Stimulated activated CD4-positive, alpha-beta T cell treated with anti-CD3 and anti-CD28 coated beads, Interleukin-15, amount 100 ng/mL, for 24 hours (primary cell): Measurements from ENCODE around the gene PMM2.
"Not testable (repeated sequence)": the region's sequence is repeated elsewhere in the genome, so short reads cannot be mapped to it uniquely, and the experiment has no call there.

Experiments
- DNase-seq: peaks from one replicate; pipeline ENCODE4 v3.0.0-alpha.2; 2020

The PMM2 gene

GRCh38 chr16:8785408-8785807 lies 12.2 kb upstream of the PMM2 start:
- no peak for DNase-seq

- not testable (repeated sequence) for DNase-seq
These were observed 11.3 kb upstream of the PMM2 start for GRCh38 chr16:8786316-8786715.

DNA sequence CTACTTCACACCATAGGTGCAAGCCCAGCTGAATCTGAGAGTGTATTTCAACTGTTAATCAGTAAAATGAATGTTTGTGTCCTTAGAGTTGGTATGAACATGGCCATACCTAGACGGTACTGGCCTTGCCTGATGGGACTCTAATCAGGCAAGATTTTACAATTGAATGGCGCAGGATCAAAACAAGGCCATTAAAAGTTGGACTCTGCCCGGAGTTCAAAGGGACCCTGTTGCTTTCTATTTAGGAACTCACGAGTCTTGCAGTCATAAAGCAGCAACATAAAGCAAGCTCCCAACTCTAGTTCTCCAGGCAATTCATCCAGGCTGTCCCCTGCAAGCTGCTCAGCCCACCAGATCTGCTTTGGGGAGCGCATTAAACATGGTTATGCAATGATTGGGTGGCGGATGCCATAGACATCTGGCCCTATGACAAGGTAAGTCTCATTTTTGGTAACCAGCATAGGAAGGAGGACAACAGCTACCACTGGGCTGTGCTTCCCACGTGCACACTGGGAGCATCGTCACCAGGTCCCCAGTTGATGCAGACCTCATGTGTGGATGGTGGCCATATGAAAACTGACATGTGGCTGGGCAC lies 9.0 kb upstream of the PMM2 start:
- no peak for DNase-seq

DNA sequence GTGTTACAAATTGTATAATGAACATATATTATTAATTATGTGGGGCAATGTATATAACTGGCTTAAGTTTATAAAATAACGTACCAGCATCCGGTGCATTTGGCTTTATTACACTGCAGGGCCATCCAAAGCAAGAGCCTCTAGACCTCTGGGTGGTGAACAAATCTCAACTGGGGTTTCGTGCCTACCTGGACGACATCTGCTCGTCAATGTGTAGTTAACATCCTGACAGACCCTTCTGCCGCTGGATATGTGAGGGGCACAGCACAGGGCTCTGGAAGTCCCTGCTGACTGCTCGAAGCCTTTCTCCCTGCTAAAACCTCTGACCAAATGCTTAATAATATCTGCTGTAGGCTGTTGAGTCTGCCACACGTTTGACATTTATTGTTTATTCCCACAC lies 2.5 kb upstream of the PMM2 start:
- DNase-seq: no peak

DNA sequence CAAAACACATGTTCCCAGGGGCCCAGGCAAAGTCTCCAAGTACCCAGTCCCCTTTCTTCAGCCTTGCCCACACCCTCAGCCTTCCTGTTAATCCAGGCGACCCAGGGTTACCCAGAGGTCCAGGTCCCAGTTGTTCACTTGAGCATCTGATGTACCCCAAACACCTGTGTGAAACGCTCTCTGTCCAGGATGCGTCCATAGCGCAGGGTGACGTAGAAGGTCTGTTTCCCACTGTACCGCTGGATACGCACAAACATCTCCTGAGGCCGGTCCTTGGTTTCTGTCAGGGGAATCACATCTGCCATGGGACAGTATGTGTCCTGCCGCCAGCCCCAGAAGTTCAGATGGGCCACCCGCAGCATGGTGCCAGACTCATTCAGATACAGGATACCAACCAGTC lies 1.8 kb upstream of the PMM2 start:
- DNase-seq: no peak

- no peak for DNase-seq
These were observed 923 bp upstream of the PMM2 start for GRCh38 chr16:8796469-8797363.

DNA sequence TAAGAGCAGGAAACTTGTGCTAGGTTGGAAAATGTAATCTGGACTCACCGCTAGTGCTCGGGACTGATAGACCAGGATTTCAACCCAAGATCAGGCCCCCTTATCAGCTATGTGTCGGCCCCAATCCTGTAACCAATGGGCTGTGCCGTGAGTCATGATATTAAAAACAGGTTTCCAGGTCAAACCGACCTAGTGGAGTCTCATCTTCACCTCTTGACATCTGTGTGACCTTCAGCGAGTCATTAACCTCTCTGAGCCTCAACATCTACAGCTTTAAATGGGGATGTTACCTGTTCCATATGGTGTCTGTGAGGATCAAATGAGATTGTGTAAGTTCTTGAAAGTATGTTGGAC lies 512 bp downstream of the PMM2 start:
- DNase-seq: no peak

- DNase-seq: no peak
These were observed 1.0 kb downstream of the PMM2 start for GRCh38 chr16:8798535-8799157.

DNA sequence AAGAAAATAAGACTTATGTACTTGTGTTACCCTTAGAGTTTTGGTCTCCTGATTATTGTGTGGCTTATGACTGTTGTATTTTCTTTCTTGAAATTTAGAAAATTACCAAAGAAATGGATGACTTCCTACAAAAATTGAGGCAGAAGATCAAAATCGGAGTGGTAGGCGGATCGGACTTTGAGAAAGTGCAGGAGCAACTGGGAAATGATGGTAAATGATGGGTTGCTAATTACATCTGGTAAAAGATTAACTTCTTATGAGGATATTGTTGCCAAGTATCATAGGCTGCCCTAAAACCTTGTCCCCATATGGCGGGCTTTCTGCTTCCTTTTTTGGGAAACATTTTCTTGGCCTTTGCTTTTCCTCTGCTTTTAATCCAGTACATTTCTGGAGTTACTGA lies 4.1 kb downstream of the PMM2 start:
- no peak for DNase-seq

GRCh38 chr16:8803733-8804132 lies 6.1 kb downstream of the PMM2 start:
- not testable (repeated sequence) for DNase-seq

DNA sequence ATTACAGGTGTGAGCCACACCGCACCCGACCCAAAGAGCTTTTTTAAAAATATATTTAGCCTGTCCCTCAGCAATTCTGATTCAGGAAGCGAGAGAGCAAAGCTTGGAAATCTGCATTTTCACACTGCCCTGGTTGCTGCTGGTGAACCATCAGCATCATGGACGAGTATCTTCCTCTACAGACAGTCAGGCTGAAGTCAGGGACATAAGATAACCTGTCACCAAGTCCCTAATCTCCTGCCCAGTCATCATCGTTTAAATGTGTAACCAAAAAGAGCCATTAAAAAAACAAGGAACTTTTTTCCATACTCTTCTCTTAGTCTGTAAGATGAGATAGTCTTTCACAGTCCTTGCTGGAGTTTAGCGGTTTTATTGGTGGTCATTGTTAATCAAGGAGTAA lies 6.7 kb downstream of the PMM2 start:
- DNase-seq: no peak

DNA sequence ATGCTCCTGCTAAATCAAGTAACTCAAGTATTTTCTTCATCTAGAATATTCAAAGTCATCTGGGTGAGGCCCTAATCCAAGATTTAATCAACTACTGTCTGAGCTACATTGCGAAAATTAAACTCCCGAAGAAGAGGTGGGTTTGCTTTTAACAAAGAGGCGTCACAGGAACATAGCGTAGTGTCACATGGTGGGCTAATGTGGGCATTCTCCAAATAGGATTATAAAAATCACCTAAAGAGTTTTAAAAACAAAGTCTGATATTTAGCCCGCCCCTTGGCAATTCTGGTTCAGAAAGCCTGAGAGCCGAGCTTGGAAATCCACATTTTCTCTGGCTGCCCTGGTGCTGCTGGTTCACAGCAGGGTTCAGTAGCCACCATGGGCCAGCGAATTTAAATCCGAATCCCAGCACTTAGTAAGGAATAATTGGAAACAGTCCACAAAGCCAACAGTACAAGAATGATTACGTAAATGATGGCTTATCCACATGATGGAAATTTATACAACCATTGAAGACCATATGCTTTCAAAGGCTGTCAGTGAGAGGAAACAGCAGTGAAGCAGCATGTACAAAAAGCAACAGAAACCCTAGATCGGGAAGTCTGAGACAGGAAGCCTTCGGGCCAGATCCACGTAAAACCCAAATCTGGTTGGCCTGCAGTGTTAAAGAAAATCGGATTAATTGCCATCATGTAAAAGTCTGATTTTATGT lies 8.8 kb downstream of the PMM2 start:
- no peak for DNase-seq

DNA sequence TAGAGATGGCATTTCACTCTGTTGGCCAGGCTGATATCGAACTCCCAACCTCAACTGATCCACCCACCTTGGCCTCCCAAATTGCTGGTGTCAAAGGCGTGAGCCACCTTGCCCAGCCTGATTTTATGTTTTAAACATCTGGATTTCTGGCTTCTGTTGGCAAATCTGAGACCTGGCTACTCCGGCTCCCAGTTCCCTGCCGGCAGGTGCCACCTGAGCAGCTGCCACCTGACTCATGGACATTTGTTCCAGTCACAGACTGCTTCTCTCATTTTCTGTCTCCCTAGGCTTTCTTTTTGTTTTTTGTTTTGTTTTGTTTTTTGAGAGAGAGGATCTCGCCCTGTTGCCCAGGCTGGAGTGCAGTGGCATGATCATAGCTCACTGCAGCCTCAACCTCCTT lies 9.6 kb downstream of the PMM2 start:
- DNase-seq: no peak

DNA sequence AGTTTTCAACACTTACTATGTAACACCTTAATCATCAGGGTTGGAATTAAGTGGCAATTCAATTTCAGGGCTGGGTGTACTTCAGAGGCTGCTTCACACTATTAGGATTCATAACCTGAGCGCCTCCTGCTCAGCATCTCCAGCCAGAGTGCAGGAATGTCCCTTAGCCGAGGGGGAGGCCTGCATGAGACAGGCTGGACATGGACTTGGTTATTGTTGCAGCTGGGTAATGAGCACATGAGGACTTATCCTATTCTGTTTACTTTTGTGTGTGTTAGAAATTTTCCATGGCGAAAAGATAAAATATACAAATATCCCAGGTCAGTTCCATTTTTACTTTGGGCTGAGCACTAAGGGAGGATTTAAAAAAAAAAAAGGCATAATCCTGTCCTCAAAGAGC lies 10.4 kb downstream of the PMM2 start:
- DNase-seq: no peak

- DNase-seq: no peak
These were observed 11.1 kb downstream of the PMM2 start for GRCh38 chr16:8808613-8809353.

GRCh38 chr16:8812162-8812843 lies 14.7 kb downstream of the PMM2 start:
- DNase-seq: no peak

GRCh38 chr16:8814095-8814806 lies 16.6 kb downstream of the PMM2 start:
- no peak for DNase-seq

DNA sequence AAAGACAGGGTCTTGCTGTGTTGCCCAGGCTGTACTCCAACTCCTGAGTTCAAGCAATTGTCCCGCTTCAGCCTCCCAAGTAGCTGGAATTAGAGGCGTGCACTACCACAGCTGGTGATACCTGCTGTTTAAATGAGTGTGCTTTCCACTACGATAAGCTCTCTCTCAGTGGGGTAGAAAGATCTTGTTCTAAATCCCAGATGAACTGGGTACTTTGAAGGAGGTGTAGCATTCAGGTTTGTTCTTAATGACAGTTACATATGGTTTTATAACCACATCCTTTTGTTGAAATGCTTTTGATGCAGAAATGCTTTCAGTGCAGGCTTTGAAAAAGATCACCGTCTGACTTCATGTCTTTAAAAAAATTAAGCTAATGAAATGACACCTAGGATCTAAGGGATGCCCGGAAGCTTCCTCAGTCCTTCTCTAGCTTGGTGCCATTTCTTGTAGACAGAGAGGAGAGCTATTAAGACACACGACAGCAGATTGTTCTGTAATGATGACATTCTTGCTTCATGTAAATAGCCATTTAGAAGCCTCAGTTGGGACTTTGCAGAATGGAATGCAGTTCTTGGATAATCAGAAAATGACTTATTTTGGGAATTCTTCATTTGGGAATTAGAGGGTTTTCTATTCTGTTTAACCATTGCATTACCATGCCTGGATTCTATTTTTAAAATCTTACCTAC lies 19.5 kb downstream of the PMM2 start:
- no peak for DNase-seq

GRCh38 chr16:8818504-8819270 lies 21.0 kb downstream of the PMM2 start:
- no peak for DNase-seq

- DNase-seq: no peak
These were observed 21.9 kb downstream of the PMM2 start for GRCh38 chr16:8819411-8820034.
